Measurements from ENCODE around the gene PRPF6. TPM values are rescaled to one million over a fixed set of nuclear protein-coding genes. Genes with fewer than 3 reads are reported as not detected.
A peak's percentile ranks its signal among the peaks of the same experiment; 100 is the strongest.

Gene PRPF6
- polyA plus RNA-seq, 3 donors: 29.1 to 47.7 (median 34.5) TPM

DNA sequence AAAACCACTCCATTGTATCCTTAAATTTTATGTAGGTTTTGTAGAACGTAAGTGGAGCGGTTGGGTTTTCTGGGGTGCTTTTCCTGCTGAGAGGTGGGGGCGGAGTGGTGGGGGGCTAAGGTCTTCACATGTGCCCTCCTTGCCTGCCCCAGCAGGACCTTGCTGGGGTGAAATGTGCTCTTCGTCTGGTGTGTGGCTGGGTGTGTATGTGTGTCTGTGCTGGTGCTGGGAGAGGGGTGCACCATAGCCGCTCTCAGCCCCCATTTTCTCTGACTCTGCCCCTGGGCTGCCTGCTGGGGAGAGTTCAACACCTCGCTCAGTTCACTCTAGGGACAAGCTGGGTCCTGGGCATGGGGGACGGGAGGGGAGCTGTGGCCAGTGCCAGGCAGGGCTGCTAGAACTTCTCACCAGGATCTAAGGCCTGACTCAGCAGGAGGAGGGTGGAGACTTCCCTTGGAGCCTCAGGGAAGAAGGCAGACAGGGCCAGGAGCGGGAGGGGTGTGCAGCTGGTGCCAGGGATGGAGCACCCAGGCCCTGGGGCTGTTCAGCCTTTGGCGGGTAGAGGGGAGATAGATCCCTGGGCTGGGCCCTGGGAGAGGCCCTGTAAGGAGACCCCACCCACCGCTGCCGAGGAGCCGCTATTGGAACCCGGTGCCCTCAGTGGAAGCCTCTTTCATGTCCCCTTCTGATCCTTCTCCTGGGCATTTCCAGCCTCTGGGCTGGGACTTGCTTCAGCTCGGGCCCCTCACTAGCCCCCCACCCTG lies 63.7 kb downstream of the PRPF6 start:
- no peak overlapping the region for H3K4me3 ChIP-seq (replicated peaks in 1 of 3; ENCODE audit: low read depth in 2 of 3, low read length in 3 of 3)
- peaks cover 22 to 60% of the 10 kb centered on the region in 2 donors for H3K27me3 ChIP-seq (ENCODE audit: control insufficient read depth in 2 of 2, insufficient read depth in 2 of 2, low read length in 2 of 2)
- TF ChIP-seq, protein P1, sequence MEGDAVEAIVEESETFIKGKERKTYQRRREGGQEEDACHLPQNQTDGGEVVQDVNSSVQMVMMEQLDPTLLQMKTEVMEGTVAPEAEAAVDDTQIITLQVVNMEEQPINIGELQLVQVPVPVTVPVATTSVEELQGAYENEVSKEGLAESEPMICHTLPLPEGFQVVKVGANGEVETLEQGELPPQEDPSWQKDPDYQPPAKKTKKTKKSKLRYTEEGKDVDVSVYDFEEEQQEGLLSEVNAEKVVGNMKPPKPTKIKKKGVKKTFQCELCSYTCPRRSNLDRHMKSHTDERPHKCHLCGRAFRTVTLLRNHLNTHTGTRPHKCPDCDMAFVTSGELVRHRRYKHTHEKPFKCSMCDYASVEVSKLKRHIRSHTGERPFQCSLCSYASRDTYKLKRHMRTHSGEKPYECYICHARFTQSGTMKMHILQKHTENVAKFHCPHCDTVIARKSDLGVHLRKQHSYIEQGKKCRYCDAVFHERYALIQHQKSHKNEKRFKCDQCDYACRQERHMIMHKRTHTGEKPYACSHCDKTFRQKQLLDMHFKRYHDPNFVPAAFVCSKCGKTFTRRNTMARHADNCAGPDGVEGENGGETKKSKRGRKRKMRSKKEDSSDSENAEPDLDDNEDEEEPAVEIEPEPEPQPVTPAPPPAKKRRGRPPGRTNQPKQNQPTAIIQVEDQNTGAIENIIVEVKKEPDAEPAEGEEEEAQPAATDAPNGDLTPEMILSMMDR (IDR thresholded peaks at IDR 0.05): no peak
- no peak overlapping the region for H3K27ac ChIP-seq (ENCODE audit: low read depth in 1 of 2, low read length in 2 of 2)
- Mint-ChIP-seq H3K27ac (peak overlapping the region in 2 of 7 donors; percentile 28 to 73), H3K36me3 (no peaks in the 10 kb centered on the region), H3K9me3 (peaks cover 0 to 7% (median 2%) of the 10 kb centered on the region in 7 donors), H3K4me3 (no peak overlapping the region), H3K27me3 (ENCODE audit: low read depth in 3 of 3) (peaks cover 67 to 83% (median 69%) of the 10 kb centered on the region in 3 donors), H3K4me1 (peaks cover 13% of the 10 kb centered on the region)
- H3K4me1 ChIP-seq (ENCODE audit: control insufficient read depth in 1 of 2, insufficient read depth in 2 of 2, low read length in 2 of 2): peaks cover 14 to 20% of the 10 kb centered on the region in 2 donors
- H3K79me2 ChIP-seq (ENCODE audit: insufficient read depth, low read length): no peaks in the 10 kb centered on the region
- no peaks in the 10 kb centered on the region for H4K20me1 ChIP-seq (ENCODE audit: insufficient read depth, low read length)
- H3K36me3 ChIP-seq (replicated peaks in 1 of 2; ENCODE audit: control insufficient read depth in 1 of 2, insufficient read depth in 2 of 2, low read length in 2 of 2): no peaks in the 10 kb centered on the region
- peaks cover 0 to 4% of the 10 kb centered on the region in 2 donors for H3K9me3 ChIP-seq (replicated peaks in 1 of 2; ENCODE audit: control insufficient read depth in 1 of 2, insufficient read depth in 1 of 2, low read length in 2 of 2)
- no peak overlapping the region for H3K9ac ChIP-seq (ENCODE audit: insufficient read depth, low read length, poor library complexity, severe bottlenecking)
- intact Hi-C loops (cut with micrococcal nuclease): no loop called here
- WGBS (ENCODE audit: insufficient coverage): 73% methylated on average over 6 of the region's 14 CpGs
- no peak for DNase-seq
- no peak overlapping the region for H2AFZ ChIP-seq (ENCODE audit: insufficient read depth, low read depth, low read length, poor library complexity, severe bottlenecking)
- H3K4me2 ChIP-seq (replicated peaks; ENCODE audit: extremely low read depth, low read length, poor library complexity, severe bottlenecking): no peak overlapping the region

DNA sequence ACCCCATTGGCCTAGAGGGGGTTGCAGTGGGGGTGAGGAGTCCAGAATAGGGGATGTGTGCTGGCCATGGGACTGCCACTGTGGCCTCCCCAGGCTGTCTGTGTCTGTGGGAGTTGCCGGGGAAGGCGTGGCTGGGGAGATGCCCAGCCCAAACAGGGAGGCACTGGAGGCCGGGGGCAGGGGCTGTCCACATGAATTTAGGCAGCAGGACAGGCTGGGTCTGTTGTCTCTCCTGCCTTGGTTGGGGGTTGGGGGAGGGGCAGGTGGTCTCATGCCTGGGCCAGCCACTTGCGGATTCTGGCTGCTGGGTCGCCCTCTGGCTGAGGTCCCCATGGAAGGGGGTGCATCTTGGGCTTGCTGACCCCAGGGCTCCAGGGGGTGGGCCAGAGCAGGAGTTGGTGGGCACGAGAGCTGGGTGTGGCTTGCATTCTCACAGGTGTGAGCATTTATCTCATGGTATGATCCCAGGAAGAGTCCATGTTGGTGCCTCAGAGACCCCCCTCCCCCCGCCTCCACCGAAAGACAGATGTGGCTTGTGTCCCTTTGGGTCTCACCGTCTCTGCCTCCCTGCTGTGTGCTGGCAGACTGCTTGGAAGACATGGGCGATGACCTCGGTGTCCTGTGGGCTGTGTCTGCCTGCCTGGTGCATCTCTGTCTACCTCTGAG lies 64.5 kb downstream of the PRPF6 start:
- Histone ChIP-seq H3K9me3 (replicated peaks in 1 of 2; ENCODE audit: control insufficient read depth in 1 of 2, insufficient read depth in 1 of 2, low read length in 2 of 2) (peaks cover 0 to 11% of the 10 kb centered on the region in 2 donors), H3K36me3 (replicated peaks in 1 of 2; ENCODE audit: control insufficient read depth in 1 of 2, insufficient read depth in 2 of 2, low read length in 2 of 2) (no peaks in the 10 kb centered on the region), H3K27me3 (ENCODE audit: control insufficient read depth in 2 of 2, insufficient read depth in 2 of 2, low read length in 2 of 2) (peaks cover 31 to 60% of the 10 kb centered on the region in 2 donors), H3K79me2 (ENCODE audit: insufficient read depth, low read length) (no peaks in the 10 kb centered on the region), H2AFZ (ENCODE audit: insufficient read depth, low read depth, low read length, poor library complexity, severe bottlenecking) (no peak overlapping the region), H3K4me3 (replicated peaks in 1 of 3; ENCODE audit: low read depth in 2 of 3, low read length in 3 of 3) (no peak overlapping the region), H3K9ac (ENCODE audit: insufficient read depth, low read length, poor library complexity, severe bottlenecking) (no peak overlapping the region), H3K27ac (ENCODE audit: low read depth in 1 of 2, low read length in 2 of 2) (no peak overlapping the region), H3K4me2 (replicated peaks; ENCODE audit: extremely low read depth, low read length, poor library complexity, severe bottlenecking) (no peak overlapping the region), H3K4me1 (ENCODE audit: control insufficient read depth in 1 of 2, insufficient read depth in 2 of 2, low read length in 2 of 2) (peaks cover 18 to 20% of the 10 kb centered on the region in 2 donors), H4K20me1 (ENCODE audit: insufficient read depth, low read length) (no peaks in the 10 kb centered on the region)
- peaks cover 66 to 83% (median 69%) of the 10 kb centered on the region in 3 donors for H3K27me3 Mint-ChIP-seq (ENCODE audit: low read depth in 3 of 3)
- H3K9me3 Mint-ChIP-seq: peaks cover 0 to 9% (median 1%) of the 10 kb centered on the region in 7 donors
- no peak for DNase-seq
- H3K4me3 Mint-ChIP-seq: peak overlapping the region in 1 of 2 donors; percentile 54
- WGBS (ENCODE audit: insufficient coverage): 92% methylated on average over 11 of the region's 11 CpGs
- TF ChIP-seq, protein P1 (IDR thresholded peaks at IDR 0.05): no peak
- no peaks in the 10 kb centered on the region for H3K36me3 Mint-ChIP-seq
- peaks cover 14% of the 10 kb centered on the region for H3K4me1 Mint-ChIP-seq
- intact Hi-C loops (cut with micrococcal nuclease): no loop called here
- peak overlapping the region in 3 of 7 donors; percentile 1 to 81 (median 28) for H3K27ac Mint-ChIP-seq

All from CD14-positive monocyte (primary cell).